ENCODE measurements around the gene KPNA3.
A peak's percentile ranks its signal among the peaks of the same experiment; 100 is the strongest.

The KPNA3 gene

GRCh38 chr13:49838989-49839388 is 46.5 kb upstream of the KPNA3 start:
- no peaks in the 10 kb centered on the region for H3K79me1 ChIP-seq (replicated peaks; ENCODE audit: low read length, poor library complexity, severe bottlenecking)
- DNase-seq, result no peak
- no peak overlapping the region for H2BK5ac ChIP-seq (ENCODE audit: low read depth, low read length, poor library complexity, severe bottlenecking)
- no peaks in the 10 kb centered on the region for H3K36me3 ChIP-seq (ENCODE audit: control insufficient read depth in 1 of 2, insufficient read depth in 2 of 2, low read depth in 1 of 2, low read length in 2 of 2)
- 91% methylated on average over 4 of the region's 4 CpGs for WGBS
- H2AK5ac ChIP-seq (ENCODE audit: low read length, severe bottlenecking), result no peak overlapping the region
- peaks cover 7% of the 10 kb centered on the region for H3K4me1 ChIP-seq (ENCODE audit: control insufficient read depth, insufficient read depth, low read depth, low read length)
- H2BK15ac ChIP-seq (ENCODE audit: low read depth, poor library complexity, severe bottlenecking), result no peak overlapping the region
- no peak overlapping the region for H3K4ac ChIP-seq (ENCODE audit: low read depth in 1 of 2, low read length in 2 of 2)
- no peak overlapping the region for H3K14ac ChIP-seq (ENCODE audit: low read length in 2 of 2)
- no peak overlapping the region for H3K9ac ChIP-seq (ENCODE audit: low read length)
- H3K27me3 ChIP-seq (ENCODE audit: control insufficient read depth in 1 of 2, insufficient read depth in 1 of 2, low read length in 2 of 2), result peaks cover 0 to 2% of the 10 kb centered on the region in 2 experiments
- H2BK120ac ChIP-seq (ENCODE audit: low read depth, low read length), result no peak overlapping the region
- no peak overlapping the region for H3K27ac ChIP-seq (ENCODE audit: low read length, poor library complexity, severe bottlenecking)
- no peak overlapping the region for H2AFZ ChIP-seq (ENCODE audit: low read depth, low read length)
- no peak overlapping the region for H3K18ac ChIP-seq (ENCODE audit: low read depth in 1 of 2, low read length in 2 of 2)
- H3K4me2 ChIP-seq (ENCODE audit: low read length, poor library complexity, severe bottlenecking), result no peak overlapping the region
- no peak overlapping the region for H4K8ac ChIP-seq (ENCODE audit: low read length)
- no peak overlapping the region for H3K23ac ChIP-seq (ENCODE audit: low read length in 2 of 2)
- no peak overlapping the region for H2BK12ac ChIP-seq (ENCODE audit: low read length in 2 of 2)
- H3K9me3 ChIP-seq (ENCODE audit: control insufficient read depth, low read length), result no peaks in the 10 kb centered on the region
- no peak overlapping the region for H3K4me3 ChIP-seq (ENCODE audit: insufficient read depth in 1 of 2, low read depth in 1 of 2, low read length in 2 of 2)
- H4K91ac ChIP-seq (ENCODE audit: low read length), result no peak overlapping the region

- Histone ChIP-seq H3K4me2 (ENCODE audit: low read length, poor library complexity, severe bottlenecking) (no peak overlapping the region), H2BK15ac (ENCODE audit: low read depth, poor library complexity, severe bottlenecking) (no peak overlapping the region), H2AFZ (ENCODE audit: low read depth, low read length) (no peak overlapping the region), H3K4me1 (ENCODE audit: control insufficient read depth, insufficient read depth, low read depth, low read length) (peaks cover 7% of the 10 kb centered on the region), H3K27me3 (ENCODE audit: control insufficient read depth in 1 of 2, insufficient read depth in 1 of 2, low read length in 2 of 2) (no peaks in the 10 kb centered on the region), H3K9me3 (ENCODE audit: control insufficient read depth, low read length) (no peaks in the 10 kb centered on the region), H2BK12ac (ENCODE audit: low read length in 2 of 2) (no peak overlapping the region), H2BK120ac (ENCODE audit: low read depth, low read length) (no peak overlapping the region), H3K18ac (ENCODE audit: low read depth in 1 of 2, low read length in 2 of 2) (no peak overlapping the region), H3K23ac (ENCODE audit: low read length in 2 of 2) (no peak overlapping the region), H3K14ac (ENCODE audit: low read length in 2 of 2) (peak overlapping the region in 1 of 2 experiments; percentile 61), H3K27ac (ENCODE audit: low read length, poor library complexity, severe bottlenecking) (no peak overlapping the region), H4K91ac (ENCODE audit: low read length) (no peak overlapping the region), H4K8ac (ENCODE audit: low read length) (peak overlapping the region; percentile 52), H3K36me3 (ENCODE audit: control insufficient read depth in 1 of 2, insufficient read depth in 2 of 2, low read depth in 1 of 2, low read length in 2 of 2) (no peaks in the 10 kb centered on the region), H3K9ac (ENCODE audit: low read length) (no peak overlapping the region), H2BK5ac (ENCODE audit: low read depth, low read length, poor library complexity, severe bottlenecking) (no peak overlapping the region), H3K4ac (ENCODE audit: low read depth in 1 of 2, low read length in 2 of 2) (peak overlapping the region in 1 of 2 experiments; percentile 46), H2AK5ac (ENCODE audit: low read length, severe bottlenecking) (no peak overlapping the region), H3K4me3 (ENCODE audit: insufficient read depth in 1 of 2, low read depth in 1 of 2, low read length in 2 of 2) (no peak overlapping the region), H3K79me1 (replicated peaks; ENCODE audit: low read length, poor library complexity, severe bottlenecking) (no peaks in the 10 kb centered on the region)
- 45% methylated on average over 5 of the region's 5 CpGs for WGBS
- DNase-seq, result no peak
These were observed 44.0 kb upstream of the KPNA3 start for GRCh38 chr13:49836516-49836915.

- Histone ChIP-seq H3K27me3 (ENCODE audit: control insufficient read depth in 1 of 2, insufficient read depth in 1 of 2, low read length in 2 of 2) (peaks cover 0 to 15% of the 10 kb centered on the region in 2 experiments), H4K8ac (ENCODE audit: low read length) (no peak overlapping the region), H2BK120ac (ENCODE audit: low read depth, low read length) (no peak overlapping the region), H4K91ac (ENCODE audit: low read length) (no peak overlapping the region), H2BK15ac (ENCODE audit: low read depth, poor library complexity, severe bottlenecking) (no peak overlapping the region), H3K18ac (ENCODE audit: low read depth in 1 of 2, low read length in 2 of 2) (no peak overlapping the region), H3K14ac (ENCODE audit: low read length in 2 of 2) (no peak overlapping the region), H3K4me3 (ENCODE audit: insufficient read depth in 1 of 2, low read depth in 1 of 2, low read length in 2 of 2) (no peak overlapping the region), H3K79me1 (replicated peaks; ENCODE audit: low read length, poor library complexity, severe bottlenecking) (no peaks in the 10 kb centered on the region), H3K23ac (ENCODE audit: low read length in 2 of 2) (no peak overlapping the region), H3K4me1 (ENCODE audit: control insufficient read depth, insufficient read depth, low read depth, low read length) (peaks cover 7% of the 10 kb centered on the region), H3K9ac (ENCODE audit: low read length) (no peak overlapping the region), H3K9me3 (ENCODE audit: control insufficient read depth, low read length) (peaks cover 4% of the 10 kb centered on the region), H3K27ac (ENCODE audit: low read length, poor library complexity, severe bottlenecking) (no peak overlapping the region), H2BK12ac (ENCODE audit: low read length in 2 of 2) (no peak overlapping the region), H3K4ac (ENCODE audit: low read depth in 1 of 2, low read length in 2 of 2) (no peak overlapping the region), H2BK5ac (ENCODE audit: low read depth, low read length, poor library complexity, severe bottlenecking) (no peak overlapping the region), H3K4me2 (ENCODE audit: low read length, poor library complexity, severe bottlenecking) (no peak overlapping the region), H2AFZ (ENCODE audit: low read depth, low read length) (no peak overlapping the region), H3K36me3 (ENCODE audit: control insufficient read depth in 1 of 2, insufficient read depth in 2 of 2, low read depth in 1 of 2, low read length in 2 of 2) (no peaks in the 10 kb centered on the region), H2AK5ac (ENCODE audit: low read length, severe bottlenecking) (no peak overlapping the region)
- DNase-seq, result no peak
- WGBS, result 96% methylated on average over 5 of the region's 5 CpGs
These were observed 40.9 kb upstream of the KPNA3 start for GRCh38 chr13:49833402-49833801.

- Histone ChIP-seq H3K36me3 (ENCODE audit: control insufficient read depth in 1 of 2, insufficient read depth in 2 of 2, low read depth in 1 of 2, low read length in 2 of 2) (no peaks in the 10 kb centered on the region), H2BK15ac (ENCODE audit: low read depth, poor library complexity, severe bottlenecking) (no peak overlapping the region), H3K4ac (ENCODE audit: low read depth in 1 of 2, low read length in 2 of 2) (no peak overlapping the region), H2BK12ac (ENCODE audit: low read length in 2 of 2) (no peak overlapping the region), H3K27ac (ENCODE audit: low read length, poor library complexity, severe bottlenecking) (no peak overlapping the region), H2AFZ (ENCODE audit: low read depth, low read length) (no peak overlapping the region), H4K8ac (ENCODE audit: low read length) (no peak overlapping the region), H3K18ac (ENCODE audit: low read depth in 1 of 2, low read length in 2 of 2) (no peak overlapping the region), H2BK5ac (ENCODE audit: low read depth, low read length, poor library complexity, severe bottlenecking) (no peak overlapping the region), H3K23ac (ENCODE audit: low read length in 2 of 2) (no peak overlapping the region), H3K79me1 (replicated peaks; ENCODE audit: low read length, poor library complexity, severe bottlenecking) (no peaks in the 10 kb centered on the region), H3K14ac (ENCODE audit: low read length in 2 of 2) (no peak overlapping the region), H3K9me3 (ENCODE audit: control insufficient read depth, low read length) (peaks cover 4% of the 10 kb centered on the region), H3K4me1 (ENCODE audit: control insufficient read depth, insufficient read depth, low read depth, low read length) (peaks cover under 1% of the 10 kb centered on the region), H3K9ac (ENCODE audit: low read length) (no peak overlapping the region), H4K91ac (ENCODE audit: low read length) (no peak overlapping the region), H2AK5ac (ENCODE audit: low read length, severe bottlenecking) (no peak overlapping the region), H2BK120ac (ENCODE audit: low read depth, low read length) (no peak overlapping the region), H3K4me2 (ENCODE audit: low read length, poor library complexity, severe bottlenecking) (no peak overlapping the region), H3K4me3 (ENCODE audit: insufficient read depth in 1 of 2, low read depth in 1 of 2, low read length in 2 of 2) (no peak overlapping the region), H3K27me3 (ENCODE audit: control insufficient read depth in 1 of 2, insufficient read depth in 1 of 2, low read length in 2 of 2) (peaks cover 0 to 15% of the 10 kb centered on the region in 2 experiments)
- no peak for DNase-seq
- WGBS, result 59% methylated on average over 3 of the region's 4 CpGs
These were observed 39.0 kb upstream of the KPNA3 start for GRCh38 chr13:49831455-49831854.
